CD4-positive, alpha-beta T cell (primary cell): ENCODE measurements around the gene ALK. TPM values are rescaled to one million over a fixed set of nuclear protein-coding genes. Genes with fewer than 3 reads are reported as not detected.

Source experiments
- ATAC-seq: fragments of 200-7000 bp; cut with Tn5 transposase; one replicate; pipeline ENCODE4 v1.10.0; 2022; ENCODE audit warnings: mild to moderate bottlenecking; ENCODE audit not compliant: poor library complexity
- CTCF ChIA-PET: fragments of 350-600 bp; sonication (Branson Sonifier 250); formaldehyde crosslinking; loops from one replicate; lab custom pipeline; 2021; ENCODE audit warnings: antibody characterized with exemption, inconsistent platforms; lab: Charles Lee
- POLR2A ChIA-PET: fragments of 350-600 bp; sonication (Branson Sonifier 250); formaldehyde crosslinking; loops from one replicate; lab custom pipeline; 2021; ENCODE audit warnings: antibody characterized with exemption, inconsistent platforms; lab: Charles Lee
- DNase-seq, 14 experiments: peaks; one replicate each; pipeline ENCODE4 v3.0.0-alpha.2; 2013 to 2020; ENCODE audit warnings: mixed read lengths in 2 of 14
- H3K27ac ChIP-seq, 2 donors: one replicate each; pipeline versions ENCODE4 v1.5.1 to v1.7.0; 2013; ENCODE audit warnings: low read length in 2 of 2, low read depth in 1 of 2, mild to moderate bottlenecking in 1 of 2
- H3K27me3 ChIP-seq, 2 experiments: 1 replicate in 1 of 2; 2 replicates in 1 of 2; pipeline versions ENCODE4 v1.6.1 to v1.7.0; 2013; ENCODE audit warnings: low read length in 2 of 2, control low read depth in 1 of 2, mild to moderate bottlenecking in 1 of 2, moderate library complexity in 1 of 2; ENCODE audit not compliant: insufficient read depth in 2 of 2, control insufficient read depth in 1 of 2
- H3K36me3 ChIP-seq: one replicate; pipeline ENCODE4 v1.6.1; 2013; ENCODE audit warnings: low read length, control low read depth; ENCODE audit not compliant: insufficient read depth
- H3K4me1 ChIP-seq: one replicate; pipeline ENCODE4 v1.6.1; 2013; ENCODE audit warnings: low read length, control low read depth; ENCODE audit not compliant: insufficient read depth
- H3K4me3 ChIP-seq: one replicate; pipeline ENCODE4 v1.5.1; 2013; ENCODE audit warnings: mild to moderate bottlenecking, low read length, moderate library complexity
- H3K9me3 ChIP-seq, 2 experiments: 1 replicate in 1 of 2; 2 replicates in 1 of 2; pipeline versions ENCODE4 v1.6.1 to v1.7.0; 2013; ENCODE audit warnings: low read length in 2 of 2, mild to moderate bottlenecking in 2 of 2, control low read depth in 1 of 2, moderate library complexity in 1 of 2; ENCODE audit not compliant: control insufficient read depth in 1 of 2, insufficient read depth in 1 of 2
- H3K27ac Mint-ChIP-seq: one replicate; pipeline ENCODE4 v1.8.0; 2020; ENCODE audit warnings: mixed read lengths
- H3K27me3 Mint-ChIP-seq: one replicate; pipeline ENCODE4 v1.8.0; 2021; ENCODE audit warnings: mixed read lengths
- H3K36me3 Mint-ChIP-seq: one replicate; pipeline ENCODE4 v1.8.0; 2021; ENCODE audit warnings: low read depth, mixed read lengths
- H3K4me1 Mint-ChIP-seq: one replicate; pipeline ENCODE4 v1.8.0; 2021; ENCODE audit warnings: low read depth, mixed read lengths
- H3K4me3 Mint-ChIP-seq: one replicate; pipeline ENCODE4 v1.8.0; 2020; ENCODE audit warnings: mild to moderate bottlenecking, mixed read lengths
- H3K9me3 Mint-ChIP-seq: one replicate; pipeline ENCODE4 v1.8.0; 2020; ENCODE audit warnings: mixed read lengths
- CTCF ChIP-seq: fragments of 200-600 bp; IDR thresholded peaks from one replicate; pipeline ENCODE4 v1.8.0; 2022; ENCODE audit warnings: antibody characterized with exemption, mild to moderate bottlenecking
- intact Hi-C, 2 experiments: fragments of 100-400 bp; cut with DNase I in 1 of 2; cut with micrococcal nuclease in 1 of 2; formaldehyde crosslinking; loops; one replicate each; pipeline versions ENCODE4 v1.15.1 to v1.9.0; 2023 to 2025; cut with DNase I, micrococcal nuclease
- total RNA-seq, 174 experiments: library from RNA in 2 of 174; stranded (reverse) in 2 of 174; gene quantifications; one replicate each; pipeline ENCODE4 v1.2.3 and lab custom pipeline; 2021 to 2026

The ALK gene
- total RNA-seq, 2 experiments from 2014 or later: not detected

GRCh38 chr2:29270701-29271121 lies 650.7 kb downstream of the ALK start:
- Histone ChIP-seq H3K4me3 (no peak overlapping the region), H3K36me3 (no peaks in the 10 kb centered on the region), H3K27ac (no peak overlapping the region), H3K27me3 (peaks cover 0 to 2% of the 10 kb centered on the region in 2 experiments), H3K9me3 (no peaks in the 10 kb centered on the region), H3K4me1 (no peaks in the 10 kb centered on the region)
- ChIA-PET POLR2A (no interaction called here), CTCF (no interaction called here)
- no peak for DNase-seq
- H3K4me1 Mint-ChIP-seq: no peaks in the 10 kb centered on the region
- peaks cover 45% of the 10 kb centered on the region for H3K27me3 Mint-ChIP-seq
- H3K4me3 Mint-ChIP-seq: no peak overlapping the region
- TF ChIP-seq CTCF: no peak
- H3K36me3 Mint-ChIP-seq: no peaks in the 10 kb centered on the region
- H3K9me3 Mint-ChIP-seq: no peaks in the 10 kb centered on the region
- ATAC-seq: no peak
- H3K27ac Mint-ChIP-seq: no peak overlapping the region
- intact Hi-C loops: no loop called here

- Histone ChIP-seq H3K27me3 (peaks cover 0 to 2% of the 10 kb centered on the region in 2 experiments), H3K4me3 (no peak overlapping the region), H3K4me1 (no peaks in the 10 kb centered on the region), H3K36me3 (no peaks in the 10 kb centered on the region), H3K27ac (no peak overlapping the region), H3K9me3 (no peaks in the 10 kb centered on the region)
- no peak overlapping the region for H3K27ac Mint-ChIP-seq
- ChIA-PET CTCF (no interaction called here), POLR2A (no interaction called here)
- H3K27me3 Mint-ChIP-seq: peaks cover 39% of the 10 kb centered on the region
- no peak overlapping the region for H3K4me3 Mint-ChIP-seq
- no peaks in the 10 kb centered on the region for H3K4me1 Mint-ChIP-seq
- TF ChIP-seq CTCF: no peak
- no peaks in the 10 kb centered on the region for H3K36me3 Mint-ChIP-seq
- DNase-seq (no peak), ATAC-seq (no peak)
- intact Hi-C loops: no loop called here
- H3K9me3 Mint-ChIP-seq: no peaks in the 10 kb centered on the region
Measured at GRCh38 chr2:29269765-29270109, 651.6 kb downstream of the ALK start.

GRCh38 chr2:29269095-29269764 lies 652.2 kb downstream of the ALK start:
- Mint-ChIP-seq H3K36me3 (no peaks in the 10 kb centered on the region), H3K9me3 (no peaks in the 10 kb centered on the region), H3K4me1 (no peaks in the 10 kb centered on the region), H3K4me3 (no peak overlapping the region), H3K27me3 (peaks cover 40% of the 10 kb centered on the region), H3K27ac (no peak overlapping the region)
- no peaks in the 10 kb centered on the region for H3K9me3 ChIP-seq
- intact Hi-C loops: no loop called here
- no peak overlapping the region for H3K27ac ChIP-seq
- POLR2A ChIA-PET: no interaction called here
- TF ChIP-seq CTCF: no peak
- peaks cover 0 to 2% of the 10 kb centered on the region in 2 experiments for H3K27me3 ChIP-seq
- ATAC-seq (no peak), DNase-seq (no peak)
- CTCF ChIA-PET: no interaction called here
- H3K4me3 ChIP-seq: no peak overlapping the region
- H3K4me1 ChIP-seq: no peaks in the 10 kb centered on the region
- H3K36me3 ChIP-seq: no peaks in the 10 kb centered on the region
